Measurements from ENCODE around the gene TMEM79.

- no peak for TF ChIP-seq EZH2phosphoT487 (IDR thresholded peaks at IDR 0.05; ENCODE audit: low read depth)
- no peak for TF ChIP-seq CTCF (IDR thresholded peaks at IDR 0.05; ENCODE audit: low read depth, low read length)
These were observed 36.4 kb downstream of the TMEM79 start for GRCh38 chr1:156320560-156320959.

Measured in OCI-LY3 (cell line).